GM21825 (cell line): Measurements from ENCODE around the gene MYH1.

ENCODE experiments used
- ATAC-seq: cut with Tn5 transposase; IDR thresholded peaks from one replicate; pipeline ENCODE4 v1.9.1; 2021; ENCODE audit warnings: mild to moderate bottlenecking, moderate library complexity; ENCODE audit not compliant: unreplicated experiment

The MYH1 gene

GRCh38 chr17:10492004-10492403, 26.3 kb downstream of the MYH1 start:
- ATAC-seq, result no peak

GRCh38 chr17:10482252-10482651, 36.1 kb downstream of the MYH1 start:
- no peak for ATAC-seq

- ATAC-seq, result no peak
These were observed 40.6 kb downstream of the MYH1 start for GRCh38 chr17:10477701-10478100.

- ATAC-seq, result no peak
These were observed 43.8 kb downstream of the MYH1 start for GRCh38 chr17:10474536-10474935.

GRCh38 chr17:10471858-10472257, 46.5 kb downstream of the MYH1 start:
- ATAC-seq, result no peak

GRCh38 chr17:10469459-10469858, 48.9 kb downstream of the MYH1 start, which contains the start of gene MYH4:
Gene MYH4, minus strand, starts transcription at chr17:10469559. Its CDS starts 2,814 bp downstream, at chr17:10466745.
- no peak for ATAC-seq

- ATAC-seq, result no peak
These were observed 54.9 kb downstream of the MYH1 start for GRCh38 chr17:10463402-10463801.

- no peak for ATAC-seq
These were observed 58.3 kb downstream of the MYH1 start for GRCh38 chr17:10460062-10460461.

GRCh38 chr17:10458701-10459100, 59.6 kb downstream of the MYH1 start:
- ATAC-seq, result no peak

GRCh38 chr17:10457952-10458351, 60.4 kb downstream of the MYH1 start:
- ATAC-seq, result no peak

GRCh38 chr17:10447026-10447931, 71.1 kb downstream of the MYH1 start:
- ATAC-seq, result no peak
